HepG2 (cell line): ENCODE measurements around the gene UTS2R. TPM values are rescaled to one million over a fixed set of nuclear protein-coding genes. Genes with fewer than 3 reads are reported as not detected.

ENCODE experiments used
- FOSL1 ChIP-seq: sonication (generic); formaldehyde crosslinking; IDR thresholded peaks from 2 replicates; pipeline ENCODE4 v1.9.0; 2021; ENCODE audit warnings: missing genetic modification reagents, borderline replicate concordance
- HDAC1 ChIP-seq: sonication (generic); formaldehyde crosslinking; IDR thresholded peaks from 2 replicates; pipeline ENCODE4 v1.5.1; 2020; ENCODE audit warnings: mild to moderate bottlenecking, missing genetic modification reagents
- JDP2 ChIP-seq: sonication (generic); formaldehyde crosslinking; IDR thresholded peaks from 2 replicates; pipeline ENCODE4 v1.8.1; 2022; ENCODE audit warnings: missing genetic modification reagents, borderline replicate concordance
- KLF16 ChIP-seq, 2 experiments: sonication (generic) in 1 of 2; formaldehyde crosslinking in 1 of 2; IDR thresholded peaks; 2 replicates each; pipeline versions ENCODE4 v1.6.1 to v1.8.0; 2016 to 2023; ENCODE audit warnings: missing genetic modification reagents in 2 of 2, missing compliant biosample characterization in 1 of 2
- MEIS1 ChIP-seq: sonication (generic); formaldehyde crosslinking; IDR thresholded peaks from 2 replicates; pipeline ENCODE4 v1.9.0; 2021; ENCODE audit warnings: mild to moderate bottlenecking, missing genetic modification reagents, moderate library complexity, borderline replicate concordance
- MLLT10 ChIP-seq: sonication (generic); formaldehyde crosslinking; IDR thresholded peaks from 2 replicates; pipeline ENCODE4 v1.4.0; 2020; ENCODE audit warnings: missing genetic modification reagents
- NFIB ChIP-seq: sonication (generic); formaldehyde crosslinking; IDR thresholded peaks from 2 replicates; pipeline ENCODE4 v1.9.0; 2021; ENCODE audit warnings: missing genetic modification reagents, mild to moderate bottlenecking, borderline replicate concordance
- PAF1 ChIP-seq: IDR thresholded peaks from 2 replicates; pipeline ENCODE4 v1.6.1; 2016; ENCODE audit warnings: missing genetic modification reagents, missing compliant biosample characterization
- SPEN ChIP-seq: sonication (generic); formaldehyde crosslinking; IDR thresholded peaks from 2 replicates; pipeline ENCODE4 v1.5.1; 2020; ENCODE audit warnings: low read depth, mild to moderate bottlenecking, missing genetic modification reagents
- TBP ChIP-seq: sonication (generic); formaldehyde crosslinking; IDR thresholded peaks from 2 replicates; pipeline ENCODE4 v1.5.0; 2020; ENCODE audit warnings: missing genetic modification reagents
- ZBTB21 ChIP-seq: sonication (generic); formaldehyde crosslinking; IDR thresholded peaks from 2 replicates; pipeline ENCODE4 v1.4.0; 2020; ENCODE audit warnings: missing genetic modification reagents
- ZFX ChIP-seq: sonication (generic); formaldehyde crosslinking; IDR thresholded peaks from 2 replicates; pipeline ENCODE4 v1.4.0; 2020; ENCODE audit warnings: mild to moderate bottlenecking, low read depth, missing genetic modification reagents, moderate library complexity
- ZNF101 ChIP-seq: sonication (generic); formaldehyde crosslinking; IDR thresholded peaks from 2 replicates; pipeline ENCODE4 v1.4.0; 2020; ENCODE audit warnings: mild to moderate bottlenecking, low read depth, missing genetic modification reagents, borderline replicate concordance
- ZNF138 ChIP-seq: sonication (generic); formaldehyde crosslinking; IDR thresholded peaks from 2 replicates; pipeline ENCODE4 v1.5.0; 2020; ENCODE audit warnings: mild to moderate bottlenecking, low read depth, missing genetic modification reagents
- ZNF20 ChIP-seq: sonication (generic); formaldehyde crosslinking; IDR thresholded peaks from 2 replicates; pipeline ENCODE4 v1.4.0; 2020; ENCODE audit warnings: mild to moderate bottlenecking, moderate library complexity, missing genetic modification reagents
- ZNF205 ChIP-seq: IDR thresholded peaks from 2 replicates; pipeline ENCODE4 v1.6.1; 2018; ENCODE audit warnings: missing biosample characterization, missing genetic modification reagents
- ZNF326 ChIP-seq: sonication (generic); formaldehyde crosslinking; IDR thresholded peaks from 2 replicates; pipeline ENCODE4 v1.4.0; 2020; ENCODE audit warnings: missing genetic modification reagents, borderline replicate concordance
- ZNF570 ChIP-seq: sonication (generic); formaldehyde crosslinking; IDR thresholded peaks from 2 replicates; pipeline ENCODE4 v1.4.0; 2020; ENCODE audit warnings: mild to moderate bottlenecking, missing genetic modification reagents, borderline replicate concordance
- ZNF703 ChIP-seq: sonication (generic); formaldehyde crosslinking; IDR thresholded peaks from 2 replicates; pipeline ENCODE4 v1.5.1; 2020; ENCODE audit warnings: missing genetic modification reagents, mild to moderate bottlenecking, moderate library complexity, borderline replicate concordance
- ZNF780A ChIP-seq: sonication (generic); formaldehyde crosslinking; IDR thresholded peaks from 2 replicates; pipeline ENCODE4 v1.8.0; 2022; ENCODE audit warnings: mild to moderate bottlenecking, missing genetic modification reagents, moderate library complexity
- polyA plus RNA-seq, 8 experiments: library from polyadenylated mRNA; depleted of rRNA in 3 of 8; stranded (reverse) in 7 of 8; unstranded in 1 of 8; fragments of >200 nt; fragmentation: Illumina TruSeq in 4 of 8; extraction: Trizol in 4 of 8; gene quantifications; 2 replicates each; pipeline versions ENCODE4 v1.2.1 to v1.2.3, GENCODE V29; 2011 to 2016; ENCODE audit warnings: low read depth in 4 of 8, missing spikeins in 1 of 8, mixed read lengths in 1 of 8; ENCODE audit not compliant: insufficient read depth in 1 of 8
- total RNA-seq, 5 experiments: library from RNA; depleted of rRNA; stranded (reverse); fragments of >200 nt; fragmentation: Illumina TruSeq; extraction: Trizol; gene quantifications; 2 replicates each; pipeline ENCODE4 v1.2.3, GENCODE V29; 2016; ENCODE audit warnings: low read depth in 1 of 5
- TF ChIP-seq, protein P1 (sequence below): sonication (generic); formaldehyde crosslinking; conservative IDR thresholded peaks from 2 replicates; pipeline ENCODE4 v1.4.0; 2020; ENCODE audit warnings: mild to moderate bottlenecking, missing genetic modification reagents, moderate library complexity
- TF ChIP-seq, protein P2 (sequence below): sonication (generic); formaldehyde crosslinking; IDR thresholded peaks from 2 replicates; pipeline ENCODE4 v1.4.0; 2020; ENCODE audit warnings: missing genetic modification reagents
- TF ChIP-seq, protein P3 (sequence below): sonication (generic); formaldehyde crosslinking; conservative IDR thresholded peaks from 2 replicates; pipeline ENCODE4 v1.8.0; 2022; ENCODE audit warnings: mild to moderate bottlenecking, moderate library complexity, missing genetic modification reagents

Gene UTS2R
- total and polyA plus RNA-seq, 2 of the 13 experiments (the other 11 are each of a cell fraction or from before 2014, with no cell fraction given) = 0.13 to 0.15 TPM

DNA sequence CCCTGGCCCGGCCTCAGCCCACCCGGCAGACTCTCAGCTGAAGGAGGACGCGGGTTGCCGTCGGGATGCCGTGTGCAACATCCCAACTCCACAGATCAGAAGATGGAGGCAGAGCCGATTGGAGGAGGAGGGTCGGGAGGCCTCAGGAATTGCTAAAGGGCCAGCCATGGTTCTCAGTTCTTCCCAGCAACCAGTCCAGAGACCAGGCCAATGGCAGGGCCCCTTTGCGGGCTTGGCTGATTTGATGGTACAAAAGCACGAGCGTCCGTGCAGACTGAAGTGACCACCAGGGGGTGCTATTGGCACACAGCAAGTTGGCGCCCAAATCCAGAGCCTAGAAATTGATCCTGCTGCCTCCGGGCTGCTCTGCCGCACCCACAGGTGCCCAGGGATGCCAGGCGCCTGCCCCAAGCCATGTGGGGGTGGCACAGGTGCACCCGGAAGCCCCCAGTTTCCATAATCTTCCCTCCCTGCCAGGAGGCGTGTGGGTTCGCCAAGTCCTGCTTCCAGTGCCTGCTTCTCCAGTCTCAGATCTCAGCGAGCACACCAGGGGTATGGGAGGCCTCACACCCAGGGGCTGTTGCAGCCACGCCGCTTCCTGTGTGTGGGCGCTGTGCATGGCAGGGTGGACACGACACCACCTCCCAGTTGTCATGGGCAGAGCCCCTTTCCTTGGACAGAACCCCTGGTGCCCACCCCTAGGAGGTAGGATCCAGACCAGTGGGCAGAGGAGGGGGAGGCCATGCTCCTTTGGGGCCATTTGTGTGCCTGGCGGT lies 19.7 kb upstream of the UTS2R start (continued):
- TF ChIP-seq, protein P1, sequence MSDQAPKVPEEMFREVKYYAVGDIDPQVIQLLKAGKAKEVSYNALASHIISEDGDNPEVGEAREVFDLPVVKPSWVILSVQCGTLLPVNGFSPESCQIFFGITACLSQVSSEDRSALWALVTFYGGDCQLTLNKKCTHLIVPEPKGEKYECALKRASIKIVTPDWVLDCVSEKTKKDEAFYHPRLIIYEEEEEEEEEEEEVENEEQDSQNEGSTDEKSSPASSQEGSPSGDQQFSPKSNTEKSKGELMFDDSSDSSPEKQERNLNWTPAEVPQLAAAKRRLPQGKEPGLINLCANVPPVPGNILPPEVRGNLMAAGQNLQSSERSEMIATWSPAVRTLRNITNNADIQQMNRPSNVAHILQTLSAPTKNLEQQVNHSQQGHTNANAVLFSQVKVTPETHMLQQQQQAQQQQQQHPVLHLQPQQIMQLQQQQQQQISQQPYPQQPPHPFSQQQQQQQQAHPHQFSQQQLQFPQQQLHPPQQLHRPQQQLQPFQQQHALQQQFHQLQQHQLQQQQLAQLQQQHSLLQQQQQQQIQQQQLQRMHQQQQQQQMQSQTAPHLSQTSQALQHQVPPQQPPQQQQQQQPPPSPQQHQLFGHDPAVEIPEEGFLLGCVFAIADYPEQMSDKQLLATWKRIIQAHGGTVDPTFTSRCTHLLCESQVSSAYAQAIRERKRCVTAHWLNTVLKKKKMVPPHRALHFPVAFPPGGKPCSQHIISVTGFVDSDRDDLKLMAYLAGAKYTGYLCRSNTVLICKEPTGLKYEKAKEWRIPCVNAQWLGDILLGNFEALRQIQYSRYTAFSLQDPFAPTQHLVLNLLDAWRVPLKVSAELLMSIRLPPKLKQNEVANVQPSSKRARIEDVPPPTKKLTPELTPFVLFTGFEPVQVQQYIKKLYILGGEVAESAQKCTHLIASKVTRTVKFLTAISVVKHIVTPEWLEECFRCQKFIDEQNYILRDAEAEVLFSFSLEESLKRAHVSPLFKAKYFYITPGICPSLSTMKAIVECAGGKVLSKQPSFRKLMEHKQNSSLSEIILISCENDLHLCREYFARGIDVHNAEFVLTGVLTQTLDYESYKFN (CRISPR knock-in tag) = peak; percentile 40
- TF ChIP-seq HDAC1 (peak; percentile 72; the same call in 1 of the 2 replicates), TBP (no peak), MEIS1 (CRISPR knock-in tag) (peak; percentile 54; the same call in 1 of the 2 replicates), ZNF703 (no peak), FOSL1 (CRISPR knock-in tag) (no peak), ZNF780A (CRISPR knock-in tag) (no peak), SPEN (no peak; the same call in 1 of the 2 replicates), ZBTB21 (CRISPR knock-in tag) (no peak), ZNF20 (no peak), ZNF326 (CRISPR knock-in tag) (no peak), ZNF138 (CRISPR knock-in tag) (no peak), ZNF570 (CRISPR knock-in tag) (no peak), MLLT10 (CRISPR knock-in tag) (no peak), ZFX (CRISPR knock-in tag) (peak; percentile 72), PAF1 (CRISPR knock-in tag) (no peak), ZNF101 (no peak), KLF16 (CRISPR knock-in tag; IDR thresholded peaks at IDR 0.05) (peak; percentile 35 to 43; a peak in 1 of 4 replicates), ZNF205 (peak; percentile 78; the same call in 1 of the 2 replicates), NFIB (CRISPR knock-in tag) (no peak), JDP2 (CRISPR knock-in tag) (no peak)
- TF ChIP-seq, protein P2, sequence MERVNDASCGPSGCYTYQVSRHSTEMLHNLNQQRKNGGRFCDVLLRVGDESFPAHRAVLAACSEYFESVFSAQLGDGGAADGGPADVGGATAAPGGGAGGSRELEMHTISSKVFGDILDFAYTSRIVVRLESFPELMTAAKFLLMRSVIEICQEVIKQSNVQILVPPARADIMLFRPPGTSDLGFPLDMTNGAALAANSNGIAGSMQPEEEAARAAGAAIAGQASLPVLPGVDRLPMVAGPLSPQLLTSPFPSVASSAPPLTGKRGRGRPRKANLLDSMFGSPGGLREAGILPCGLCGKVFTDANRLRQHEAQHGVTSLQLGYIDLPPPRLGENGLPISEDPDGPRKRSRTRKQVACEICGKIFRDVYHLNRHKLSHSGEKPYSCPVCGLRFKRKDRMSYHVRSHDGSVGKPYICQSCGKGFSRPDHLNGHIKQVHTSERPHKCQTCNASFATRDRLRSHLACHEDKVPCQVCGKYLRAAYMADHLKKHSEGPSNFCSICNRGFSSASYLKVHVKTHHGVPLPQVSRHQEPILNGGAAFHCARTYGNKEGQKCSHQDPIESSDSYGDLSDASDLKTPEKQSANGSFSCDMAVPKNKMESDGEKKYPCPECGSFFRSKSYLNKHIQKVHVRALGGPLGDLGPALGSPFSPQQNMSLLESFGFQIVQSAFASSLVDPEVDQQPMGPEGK (CRISPR knock-in tag) = peak; percentile 36; the same call in 1 of the 2 replicates
- TF ChIP-seq, protein P3, sequence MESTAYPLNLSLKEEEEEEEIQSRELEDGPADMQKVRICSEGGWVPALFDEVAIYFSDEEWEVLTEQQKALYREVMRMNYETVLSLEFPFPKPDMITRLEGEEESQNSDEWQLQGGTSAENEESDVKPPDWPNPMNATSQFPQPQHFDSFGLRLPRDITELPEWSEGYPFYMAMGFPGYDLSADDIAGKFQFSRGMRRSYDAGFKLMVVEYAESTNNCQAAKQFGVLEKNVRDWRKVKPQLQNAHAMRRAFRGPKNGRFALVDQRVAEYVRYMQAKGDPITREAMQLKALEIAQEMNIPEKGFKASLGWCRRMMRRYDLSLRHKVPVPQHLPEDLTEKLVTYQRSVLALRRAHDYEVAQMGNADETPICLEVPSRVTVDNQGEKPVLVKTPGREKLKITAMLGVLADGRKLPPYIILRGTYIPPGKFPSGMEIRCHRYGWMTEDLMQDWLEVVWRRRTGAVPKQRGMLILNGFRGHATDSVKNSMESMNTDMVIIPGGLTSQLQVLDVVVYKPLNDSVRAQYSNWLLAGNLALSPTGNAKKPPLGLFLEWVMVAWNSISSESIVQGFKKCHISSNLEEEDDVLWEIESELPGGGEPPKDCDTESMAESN (CRISPR knock-in tag) = no peak; the same call in 1 of the 2 replicates
